Rectal smooth muscle tissue (tissue), 1 donor: ENCODE data around the gene RIC1.
A peak's percentile ranks its signal among the peaks of the same experiment; 100 is the strongest.
"Not testable (repeated sequence)": the region's sequence is repeated elsewhere in the genome, so short reads cannot be mapped to it uniquely, and the experiment has no call there.

ENCODE experiments used
- H3K27ac ChIP-seq: one replicate; pipeline ENCODE4 v1.7.0; 2013; ENCODE audit warnings: low read depth, low read length, inconsistent platforms
- H3K27me3 ChIP-seq: one replicate; pipeline ENCODE4 v1.7.0; 2013; ENCODE audit warnings: low read length; ENCODE audit not compliant: control insufficient read depth, insufficient read depth
- H3K36me3 ChIP-seq: one replicate; pipeline ENCODE4 v1.7.0; 2013; ENCODE audit warnings: low read length; ENCODE audit not compliant: control insufficient read depth, insufficient read depth
- H3K4me1 ChIP-seq: one replicate; pipeline ENCODE4 v1.7.0; 2013; ENCODE audit warnings: low read length; ENCODE audit not compliant: control insufficient read depth, insufficient read depth
- H3K4me3 ChIP-seq: one replicate; pipeline ENCODE4 v1.7.0; 2013; ENCODE audit warnings: low read length
- H3K9ac ChIP-seq: one replicate; pipeline ENCODE4 v1.7.0; 2013; ENCODE audit warnings: low read length

The RIC1 gene

DNA sequence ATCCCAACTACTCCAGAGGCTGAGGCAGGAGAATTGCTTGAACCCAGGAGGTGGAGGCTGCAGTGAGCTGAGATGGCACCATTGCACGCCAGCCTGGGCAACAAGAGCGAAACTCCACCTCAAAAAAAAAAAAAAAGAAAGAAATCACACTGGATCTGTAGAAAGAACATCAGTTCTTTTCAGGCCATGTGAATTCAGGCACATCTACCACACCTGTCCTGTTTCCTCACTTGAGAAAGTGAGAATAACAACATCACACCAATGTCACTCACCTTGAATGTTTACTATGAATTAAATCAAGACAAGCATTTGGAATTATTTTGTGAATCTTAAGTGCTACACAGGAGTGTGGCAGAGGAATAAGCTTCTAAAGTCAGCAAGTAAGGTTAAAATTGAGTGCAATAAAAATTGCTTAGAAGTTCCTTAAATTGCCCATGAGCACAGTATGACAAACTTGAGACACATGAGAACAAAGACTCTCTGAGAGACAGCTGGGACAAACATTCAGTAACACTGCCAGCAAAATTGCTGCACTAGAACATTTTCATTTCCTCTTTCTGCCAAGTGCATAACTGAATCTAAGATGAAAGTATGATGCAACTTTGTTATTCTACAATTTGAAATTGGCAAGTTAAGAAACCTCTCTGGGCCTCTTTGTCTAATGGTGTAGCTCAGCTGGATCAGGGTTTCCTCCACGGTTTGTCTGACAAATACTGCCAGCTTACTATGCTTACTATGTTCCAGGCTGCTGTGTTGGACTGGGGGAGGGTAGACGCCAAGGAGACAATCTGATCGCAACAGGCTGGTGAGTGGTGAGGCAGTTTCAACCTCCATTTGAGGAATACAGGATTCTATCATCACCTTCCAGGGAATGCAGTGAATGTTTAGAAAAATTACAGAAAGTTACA lies 1.9 kb upstream of the RIC1 start:
- Histone ChIP-seq H3K9ac (no peak overlapping the region), H3K36me3 (no peaks in the 10 kb centered on the region), H3K27me3 (no peaks in the 10 kb centered on the region), H3K27ac (peak overlapping the region; percentile 34), H3K4me1 (peaks cover 7% of the 10 kb centered on the region), H3K4me3 (peak overlapping the region; percentile 92)

DNA sequence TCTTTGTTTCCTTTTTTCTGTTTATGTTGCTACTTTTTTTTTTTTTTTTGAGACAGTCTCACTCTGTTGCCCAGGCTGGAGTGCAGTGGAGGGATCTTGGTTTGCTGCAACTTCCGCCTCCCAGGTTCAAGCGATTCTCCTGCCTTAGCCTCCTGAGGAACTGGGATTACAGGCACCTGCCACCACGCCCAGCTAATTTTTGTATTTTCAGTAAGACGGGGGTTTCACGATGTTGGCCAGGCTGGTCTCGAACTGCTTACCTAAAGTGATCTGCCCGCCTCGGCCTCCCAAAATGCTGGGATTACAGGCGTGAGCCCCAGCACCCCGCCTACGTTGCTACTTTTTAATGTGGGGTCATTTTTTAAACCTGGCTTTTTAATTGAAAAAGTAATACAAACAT lies 1.2 kb upstream of the RIC1 start:
- not testable (repeated sequence) for H3K27me3 ChIP-seq, H3K36me3 ChIP-seq, H3K4me1 ChIP-seq
- H3K27ac ChIP-seq, result peak overlapping the region; percentile 97
- peak overlapping the region; percentile 29 for H3K9ac ChIP-seq
- peak overlapping the region; percentile 92 for H3K4me3 ChIP-seq

DNA sequence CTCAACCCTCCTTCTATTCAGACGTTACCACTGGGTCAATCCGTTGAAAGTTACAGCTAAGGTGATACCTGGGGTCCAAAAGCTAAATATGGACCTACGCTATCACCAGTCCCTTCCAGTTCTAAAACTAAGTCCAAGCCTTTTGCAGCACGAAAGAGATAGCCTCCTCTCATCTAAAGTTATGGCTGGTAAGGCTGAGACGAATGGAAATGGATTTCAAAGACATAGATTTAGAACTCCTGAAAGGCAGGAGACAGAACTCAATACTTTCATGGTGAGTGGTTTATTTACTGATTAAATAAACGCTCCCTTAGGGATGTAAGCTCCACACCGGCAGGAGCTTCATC lies 751 bp upstream of the RIC1 start:
- peaks cover 7% of the 10 kb centered on the region for H3K4me1 ChIP-seq
- peak overlapping the region; percentile 97 for H3K27ac ChIP-seq
- H3K9ac ChIP-seq, result peak overlapping the region; percentile 29
- no peaks in the 10 kb centered on the region for H3K36me3 ChIP-seq
- H3K27me3 ChIP-seq, result no peaks in the 10 kb centered on the region
- H3K4me3 ChIP-seq, result peak overlapping the region; percentile 92

DNA sequence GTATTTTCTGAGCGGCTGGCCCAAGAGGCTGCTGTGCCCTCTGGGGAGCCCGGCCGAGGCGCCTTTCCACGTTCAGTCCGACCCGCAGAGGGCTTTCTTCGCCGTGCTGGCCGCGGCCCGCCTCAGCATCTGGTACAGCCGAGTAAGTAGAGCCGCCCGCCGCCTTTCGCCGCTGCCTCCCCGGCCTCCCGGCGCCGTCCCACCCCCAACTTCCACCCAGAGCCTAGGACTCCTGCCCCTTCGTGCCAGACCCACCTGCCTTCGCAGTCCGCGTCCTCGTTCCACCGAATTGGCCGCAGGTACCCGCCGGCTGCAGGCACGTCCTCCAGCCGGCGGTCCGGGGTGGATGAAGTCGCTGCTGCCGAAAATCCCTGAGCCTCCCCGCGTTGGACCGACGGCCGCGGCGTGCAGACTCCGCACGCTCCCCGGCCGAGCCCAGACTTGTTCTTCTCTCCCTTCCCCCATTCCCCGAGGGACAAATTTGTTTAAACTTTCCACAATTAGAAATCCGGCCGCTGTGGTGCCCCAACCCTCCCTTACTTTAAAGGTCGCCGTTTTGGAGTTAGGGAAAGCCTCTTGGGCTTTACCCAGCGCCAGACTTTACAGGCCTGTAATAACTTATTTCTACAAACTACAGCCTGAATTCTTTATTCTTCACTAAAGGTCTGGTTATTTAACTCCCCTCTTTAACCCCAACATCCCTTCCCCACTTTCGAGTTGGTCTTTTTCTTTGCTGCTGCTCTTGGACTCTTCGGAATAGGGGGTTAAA lies 589 bp downstream of the RIC1 start:
- peak overlapping the region; percentile 92 for H3K4me3 ChIP-seq
- peaks cover 7% of the 10 kb centered on the region for H3K4me1 ChIP-seq
- H3K9ac ChIP-seq, result peak overlapping the region; percentile 51
- H3K27ac ChIP-seq, result peak overlapping the region; percentile 97
- no peaks in the 10 kb centered on the region for H3K27me3 ChIP-seq
- H3K36me3 ChIP-seq, result no peaks in the 10 kb centered on the region

DNA sequence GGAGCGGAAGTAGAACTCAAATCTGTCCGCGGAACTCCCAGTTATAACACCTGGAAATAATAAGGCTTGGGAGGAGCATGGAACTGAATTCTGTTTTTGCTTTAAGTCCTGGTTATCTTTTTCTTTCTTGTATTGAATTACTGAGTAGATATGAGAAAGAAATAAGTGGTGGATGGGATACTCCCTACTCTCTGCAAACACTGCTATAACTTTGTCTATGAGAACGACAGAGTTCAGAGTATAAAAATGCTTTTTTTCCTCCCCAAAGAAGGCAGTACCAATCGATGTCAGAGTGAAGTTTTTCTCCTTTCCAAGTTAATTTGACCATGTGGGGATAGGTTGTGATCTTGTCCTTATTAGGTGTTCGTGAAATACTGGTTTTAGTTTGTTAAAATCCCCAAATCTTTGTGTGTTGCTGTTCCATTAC lies 1.2 kb downstream of the RIC1 start:
- H3K27ac ChIP-seq, result peak overlapping the region; percentile 97
- H3K4me3 ChIP-seq, result peak overlapping the region; percentile 92
- no peaks in the 10 kb centered on the region for H3K36me3 ChIP-seq
- H3K27me3 ChIP-seq, result no peaks in the 10 kb centered on the region
- H3K9ac ChIP-seq, result peak overlapping the region; percentile 2
- H3K4me1 ChIP-seq, result peaks cover 7% of the 10 kb centered on the region

DNA sequence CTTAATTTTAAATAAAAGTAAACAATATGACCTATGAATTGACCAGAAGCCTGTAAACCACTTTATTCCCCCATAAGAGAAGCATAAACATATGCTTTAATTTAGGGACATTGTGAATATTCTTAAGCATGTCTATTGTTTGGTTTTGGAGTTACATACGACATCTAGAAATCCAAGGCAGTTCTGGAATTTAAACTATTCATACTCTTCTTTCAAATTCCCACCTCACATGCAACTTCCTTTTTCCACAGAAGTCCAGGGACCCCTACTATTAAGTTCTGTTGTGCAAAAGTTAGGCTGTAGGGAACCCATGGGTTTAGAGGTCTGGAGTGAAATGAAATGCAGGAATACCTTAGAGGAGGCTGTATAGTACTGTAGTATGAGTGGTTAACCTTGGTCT lies 2.1 kb downstream of the RIC1 start:
- no peaks in the 10 kb centered on the region for H3K36me3 ChIP-seq
- no peak overlapping the region for H3K9ac ChIP-seq
- H3K4me1 ChIP-seq, result peaks cover 7% of the 10 kb centered on the region
- no peak overlapping the region for H3K4me3 ChIP-seq
- H3K27ac ChIP-seq, result no peak overlapping the region
- no peaks in the 10 kb centered on the region for H3K27me3 ChIP-seq

DNA sequence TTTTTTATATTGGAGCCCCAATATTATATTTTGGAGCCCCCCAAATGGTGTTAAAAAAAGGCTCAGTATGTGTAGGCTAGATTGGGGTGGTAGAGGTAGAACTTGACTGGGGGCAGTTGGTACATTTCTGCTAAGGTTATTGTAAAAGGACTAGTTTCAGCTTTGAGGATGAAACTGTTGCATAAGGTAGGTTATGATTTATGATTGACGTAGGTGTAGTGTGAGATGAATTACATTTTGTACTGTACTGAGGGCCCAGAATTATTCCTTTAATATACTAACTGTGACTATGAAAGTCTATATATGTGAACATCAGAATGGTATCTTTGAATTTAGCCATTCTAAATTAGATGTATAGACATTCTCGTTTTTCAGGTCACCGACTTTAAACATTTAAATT lies 3.6 kb downstream of the RIC1 start:
- Histone ChIP-seq H3K36me3 (no peaks in the 10 kb centered on the region), H3K27me3 (no peaks in the 10 kb centered on the region), H3K9ac (no peak overlapping the region), H3K27ac (no peak overlapping the region), H3K4me3 (no peak overlapping the region), H3K4me1 (peaks cover 7% of the 10 kb centered on the region)

DNA sequence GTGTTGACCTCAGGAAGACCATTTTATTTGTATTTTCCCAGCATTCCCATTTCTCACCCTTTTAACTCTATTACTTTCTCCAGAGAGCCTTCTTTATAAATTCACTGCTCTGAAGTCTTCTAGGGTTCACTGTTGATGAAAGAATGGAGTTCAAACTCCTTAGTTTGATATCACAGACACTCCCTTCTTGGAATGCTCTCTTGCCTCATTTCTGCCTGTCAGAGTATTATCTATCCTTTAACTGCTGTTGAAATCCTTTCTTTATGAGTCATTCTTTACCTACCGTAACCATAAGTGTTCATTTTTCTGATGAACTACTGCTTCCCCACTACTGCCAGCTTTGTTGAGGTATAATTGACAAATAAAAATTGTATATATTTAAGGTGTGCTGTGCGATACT lies 4.3 kb downstream of the RIC1 start:
- no peak overlapping the region for H3K9ac ChIP-seq
- no peaks in the 10 kb centered on the region for H3K36me3 ChIP-seq
- no peak overlapping the region for H3K4me3 ChIP-seq
- H3K4me1 ChIP-seq, result peaks cover 4% of the 10 kb centered on the region
- no peaks in the 10 kb centered on the region for H3K27me3 ChIP-seq
- no peak overlapping the region for H3K27ac ChIP-seq

DNA sequence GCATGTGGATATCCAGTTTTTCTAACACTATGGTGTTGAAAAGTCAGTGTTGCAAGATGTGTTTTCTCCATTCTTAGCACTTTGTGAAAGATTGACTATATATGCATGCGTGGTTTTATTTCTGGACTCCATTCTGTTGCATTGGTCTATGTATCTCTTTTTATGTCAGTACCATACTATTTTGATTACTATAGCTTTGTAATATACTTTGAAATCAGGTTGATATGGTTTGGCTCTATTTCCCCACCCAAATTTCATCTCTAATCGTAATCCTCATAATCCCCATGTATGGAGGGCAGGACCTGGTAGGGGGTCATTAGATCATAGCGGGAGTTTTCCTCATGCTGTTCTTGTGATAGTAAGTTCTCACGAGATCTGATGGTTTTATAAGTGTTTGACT lies 6.5 kb downstream of the RIC1 start:
- Histone ChIP-seq H3K4me3 (no peak overlapping the region), H3K27ac (no peak overlapping the region), H3K36me3 (no peaks in the 10 kb centered on the region), H3K9ac (no peak overlapping the region), H3K27me3 (no peaks in the 10 kb centered on the region), H3K4me1 (peaks cover 2% of the 10 kb centered on the region)

DNA sequence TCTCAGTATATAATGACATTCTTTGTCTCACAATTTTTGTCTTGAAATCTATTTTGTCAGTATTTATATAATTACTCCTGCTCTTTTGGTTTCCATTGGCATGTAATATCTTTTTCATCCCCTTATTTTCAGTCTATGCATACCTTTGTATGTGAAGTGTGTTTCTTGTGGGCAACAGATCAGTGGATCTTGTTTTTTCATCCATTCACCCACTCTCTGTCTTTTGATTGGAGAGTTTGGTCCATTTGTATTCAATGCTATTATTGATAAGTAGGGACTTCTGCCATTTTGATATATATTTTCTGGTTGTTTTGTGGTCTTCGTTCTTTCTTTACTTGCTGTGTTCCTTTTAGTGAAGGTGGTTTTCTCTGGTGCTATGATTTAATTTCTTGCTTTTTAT lies 10.9 kb downstream of the RIC1 start:
- H3K36me3 ChIP-seq, result no peaks in the 10 kb centered on the region
- no peaks in the 10 kb centered on the region for H3K4me1 ChIP-seq
- no peak overlapping the region for H3K4me3 ChIP-seq
- no peak overlapping the region for H3K9ac ChIP-seq
- no peaks in the 10 kb centered on the region for H3K27me3 ChIP-seq
- H3K27ac ChIP-seq, result no peak overlapping the region

DNA sequence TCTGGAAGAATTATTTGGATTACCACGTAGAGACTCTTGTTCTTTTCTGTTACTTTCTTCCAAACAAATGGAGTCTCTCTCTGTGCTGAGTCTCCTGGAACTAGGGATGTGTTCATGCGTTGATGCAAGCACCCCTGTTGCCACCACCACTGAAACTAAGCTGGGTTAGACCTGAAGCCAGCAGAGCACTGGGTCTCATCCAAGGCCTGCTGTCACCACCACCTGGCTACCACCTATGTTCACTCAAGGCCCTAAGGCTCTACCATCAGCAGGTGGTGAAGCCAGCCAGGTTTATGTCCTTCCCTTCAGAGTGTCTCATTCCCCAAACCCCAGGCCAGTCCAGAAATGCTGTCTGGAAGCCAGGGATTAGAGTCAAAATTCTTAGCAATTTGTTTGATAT lies 13.3 kb downstream of the RIC1 start:
- Histone ChIP-seq H3K27me3 (no peaks in the 10 kb centered on the region), H3K27ac (no peak overlapping the region), H3K36me3 (no peaks in the 10 kb centered on the region), H3K4me1 (no peaks in the 10 kb centered on the region), H3K9ac (no peak overlapping the region), H3K4me3 (no peak overlapping the region)

DNA sequence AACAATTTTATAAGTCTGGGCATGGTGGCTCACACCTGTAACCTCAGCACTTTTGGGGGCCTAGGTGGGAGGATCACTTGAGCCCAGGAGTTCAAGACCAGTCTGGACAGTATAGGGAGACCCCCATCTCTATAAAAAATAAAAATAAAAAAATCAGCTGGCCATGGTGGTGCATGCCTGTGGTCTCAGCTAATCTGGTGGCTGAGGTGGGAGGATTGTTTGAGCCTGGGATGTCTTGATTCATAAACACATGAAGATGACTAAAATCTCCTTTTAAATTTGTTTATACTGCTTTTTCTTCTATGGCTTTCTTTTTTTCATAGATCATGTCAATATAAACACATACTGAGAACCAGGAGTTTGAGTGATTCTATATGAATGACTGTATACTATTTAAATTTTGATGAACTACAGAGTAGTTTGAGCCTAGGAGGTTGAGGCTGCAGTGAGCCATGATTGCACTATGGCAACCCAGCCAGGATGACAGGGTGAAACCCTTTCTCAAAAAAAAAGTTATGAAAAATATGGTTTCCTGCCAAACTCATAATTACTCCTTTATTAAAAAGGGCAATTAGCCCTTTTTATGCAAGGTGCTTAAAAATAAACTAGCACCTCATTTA lies 14.2 kb downstream of the RIC1 start:
- Histone ChIP-seq H3K4me3 (no peak overlapping the region), H3K9ac (no peak overlapping the region), H3K27ac (no peak overlapping the region), H3K27me3 (no peaks in the 10 kb centered on the region), H3K4me1 (no peaks in the 10 kb centered on the region), H3K36me3 (no peaks in the 10 kb centered on the region)
